HG03108 (cell line): ENCODE results near the gene ZNF423.

Source experiments
- ATAC-seq: cut with Tn5 transposase; IDR thresholded peaks from one replicate; pipeline ENCODE4 v1.9.1; 2021; ENCODE audit warnings: moderate library complexity; ENCODE audit not compliant: unreplicated experiment

The ZNF423 gene

GRCh38 chr16:49502136-49502881, 353.6 kb downstream of the ZNF423 start:
- no peak for ATAC-seq

- no peak for ATAC-seq
These were observed 355.9 kb downstream of the ZNF423 start for GRCh38 chr16:49499869-49500610.

GRCh38 chr16:49499414-49499785, 356.5 kb downstream of the ZNF423 start:
- ATAC-seq: no peak

DNA sequence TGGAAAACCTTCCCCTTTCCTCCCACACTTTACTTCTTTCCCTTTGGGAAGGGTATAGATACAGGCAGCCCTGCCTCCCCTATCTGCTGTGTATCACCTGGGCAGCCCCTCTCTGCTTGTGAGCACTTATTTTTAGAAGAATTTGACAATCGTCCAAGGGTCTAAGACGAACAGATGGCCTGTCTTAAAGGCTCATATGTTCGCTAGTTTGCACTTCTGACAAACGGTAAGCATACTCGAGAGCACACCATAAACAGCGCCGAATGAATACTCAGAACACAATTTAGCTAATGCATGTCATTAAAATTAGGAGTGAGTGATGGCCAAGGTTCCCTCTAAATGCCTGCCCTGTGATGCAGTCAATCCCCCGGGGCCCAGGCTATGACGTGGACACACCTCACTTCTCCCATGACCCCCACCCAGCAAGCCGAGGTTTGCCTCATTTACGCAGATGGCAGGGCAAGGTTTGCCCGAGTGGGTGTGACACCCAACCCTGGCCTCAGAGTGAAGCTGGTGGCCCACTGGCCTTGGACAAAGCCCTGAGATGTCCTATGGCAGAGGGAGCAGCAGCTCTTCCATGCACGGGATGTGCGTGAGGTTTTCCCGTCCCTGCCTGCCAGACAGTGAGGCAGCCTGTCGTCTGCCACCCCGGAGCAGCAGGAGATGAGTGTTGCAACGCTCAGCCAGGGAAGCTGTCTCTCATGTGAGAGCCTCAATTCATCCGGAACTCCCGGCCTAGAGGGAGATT, 357.1 kb downstream of the ZNF423 start:
- no peak for ATAC-seq

DNA sequence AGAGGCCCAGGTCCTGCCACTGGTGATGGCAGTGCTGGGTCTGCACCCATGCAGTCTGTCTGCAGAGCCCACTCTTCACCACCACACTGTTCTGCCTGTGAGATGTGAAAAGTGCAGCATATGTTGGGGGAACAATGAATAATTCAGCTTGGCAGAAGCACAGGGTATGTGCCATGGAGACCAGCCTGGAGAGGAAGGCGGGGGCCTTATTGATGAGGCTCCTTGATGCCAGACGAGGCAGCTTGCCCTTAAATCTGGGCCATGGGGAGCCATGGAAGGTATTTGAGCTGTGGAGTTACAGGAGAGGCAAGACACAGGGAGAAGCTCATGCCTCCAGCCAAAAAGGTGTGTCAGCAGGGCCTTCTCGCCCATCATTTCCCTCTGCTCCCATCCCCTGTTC, 357.6 kb downstream of the ZNF423 start:
- ATAC-seq: no peak

GRCh38 chr16:49497466-49497865, 358.4 kb downstream of the ZNF423 start:
- no peak for ATAC-seq

DNA sequence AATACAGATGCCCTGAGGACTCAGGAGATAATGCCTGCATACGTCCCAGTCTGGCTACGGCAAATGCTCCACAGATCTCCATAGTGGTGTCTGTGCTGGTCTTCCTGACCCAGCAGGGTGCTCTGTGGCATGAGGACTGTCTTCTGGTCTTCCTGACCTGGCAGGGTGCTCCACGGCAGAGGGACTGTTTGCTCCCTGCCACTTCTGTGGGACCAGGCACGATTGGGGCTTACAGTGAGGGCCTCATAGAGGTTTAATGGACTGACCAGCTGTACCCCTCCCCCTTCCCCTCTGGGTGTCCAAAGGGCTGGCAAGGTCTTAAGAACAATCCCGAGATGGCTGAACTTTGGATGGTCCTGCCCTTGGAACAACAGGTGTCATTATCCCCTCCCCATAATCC, 359.3 kb downstream of the ZNF423 start:
- no peak for ATAC-seq

- no peak for ATAC-seq
These were observed 360.1 kb downstream of the ZNF423 start for GRCh38 chr16:49495596-49496355.

- no peak for ATAC-seq
These were observed 360.9 kb downstream of the ZNF423 start for GRCh38 chr16:49494891-49495566.

DNA sequence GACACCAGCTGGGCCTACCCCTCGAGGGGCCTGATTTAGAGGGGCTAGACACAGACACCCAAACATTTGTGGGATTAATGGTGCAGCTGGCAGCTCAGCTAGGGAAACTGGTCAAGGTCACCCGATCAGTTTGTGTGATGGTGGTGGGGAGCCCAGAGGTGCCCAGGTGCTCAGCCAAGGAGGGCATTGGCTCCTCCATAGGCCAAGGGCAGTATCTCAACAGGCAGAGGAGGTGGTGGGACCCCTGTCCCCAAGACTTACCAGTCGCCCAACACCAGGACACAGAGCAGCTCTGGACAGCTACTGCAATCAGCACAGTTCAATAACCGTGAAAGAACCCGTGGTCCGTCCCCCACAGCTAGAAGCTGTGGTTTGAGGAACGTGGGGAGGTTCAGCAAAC, 361.4 kb downstream of the ZNF423 start:
- ATAC-seq: no peak

GRCh38 chr16:49493836-49494235, 362.1 kb downstream of the ZNF423 start:
- ATAC-seq: no peak

- no peak for ATAC-seq
These were observed 362.9 kb downstream of the ZNF423 start for GRCh38 chr16:49492896-49493626.

DNA sequence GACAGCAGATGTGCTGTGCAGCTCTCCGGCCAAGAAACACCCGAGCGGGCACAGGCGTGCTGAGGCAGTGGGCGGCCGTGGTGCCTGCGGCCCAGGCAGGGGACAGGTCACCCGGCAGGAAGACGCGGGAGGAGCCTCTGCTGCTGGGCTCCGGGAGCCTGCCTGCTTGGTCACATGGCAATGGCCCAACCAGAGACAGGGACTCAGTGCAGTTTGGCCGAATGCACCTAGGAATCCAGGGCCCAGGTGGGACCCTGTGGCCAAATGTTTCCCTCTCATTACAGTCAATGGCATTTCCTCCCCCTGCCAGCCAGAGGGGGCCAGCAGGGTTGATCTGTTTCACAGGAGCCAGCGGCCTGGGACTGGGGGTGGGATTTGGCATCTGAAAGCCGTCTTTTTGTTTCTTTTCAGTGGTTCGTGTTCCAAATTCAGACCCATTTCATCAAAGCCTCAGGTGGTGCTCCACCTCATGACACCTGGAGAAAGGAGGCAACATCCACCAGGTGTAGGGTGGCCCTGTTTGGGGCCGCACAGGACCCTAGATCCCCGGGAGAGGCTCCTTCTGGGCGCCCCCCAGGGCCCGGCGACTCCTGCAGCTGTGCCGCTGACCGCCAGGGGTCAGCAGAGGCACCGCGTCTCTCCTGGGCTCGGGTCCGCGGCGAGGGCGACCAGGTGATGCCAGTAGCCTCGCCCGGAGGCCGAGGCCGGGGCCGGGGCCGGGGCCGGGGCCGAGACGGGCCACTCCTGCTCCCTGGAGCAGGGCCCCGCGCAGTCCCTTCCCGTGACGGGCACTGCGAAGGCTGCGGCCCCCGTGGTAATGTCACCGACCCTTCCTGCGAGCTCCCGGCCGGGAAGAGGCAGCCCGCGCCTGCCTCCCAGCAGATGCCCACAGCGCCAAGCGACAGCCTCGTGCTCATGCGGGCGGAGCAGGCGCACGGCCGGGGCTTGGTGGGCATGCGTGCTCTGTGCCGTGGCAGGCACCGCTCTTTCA, 363.8 kb downstream of the ZNF423 start:
- ATAC-seq: no peak

- ATAC-seq: no peak
These were observed 364.7 kb downstream of the ZNF423 start for GRCh38 chr16:49491106-49491670.

- ATAC-seq: no peak
These were observed 365.6 kb downstream of the ZNF423 start for GRCh38 chr16:49490321-49490705.

DNA sequence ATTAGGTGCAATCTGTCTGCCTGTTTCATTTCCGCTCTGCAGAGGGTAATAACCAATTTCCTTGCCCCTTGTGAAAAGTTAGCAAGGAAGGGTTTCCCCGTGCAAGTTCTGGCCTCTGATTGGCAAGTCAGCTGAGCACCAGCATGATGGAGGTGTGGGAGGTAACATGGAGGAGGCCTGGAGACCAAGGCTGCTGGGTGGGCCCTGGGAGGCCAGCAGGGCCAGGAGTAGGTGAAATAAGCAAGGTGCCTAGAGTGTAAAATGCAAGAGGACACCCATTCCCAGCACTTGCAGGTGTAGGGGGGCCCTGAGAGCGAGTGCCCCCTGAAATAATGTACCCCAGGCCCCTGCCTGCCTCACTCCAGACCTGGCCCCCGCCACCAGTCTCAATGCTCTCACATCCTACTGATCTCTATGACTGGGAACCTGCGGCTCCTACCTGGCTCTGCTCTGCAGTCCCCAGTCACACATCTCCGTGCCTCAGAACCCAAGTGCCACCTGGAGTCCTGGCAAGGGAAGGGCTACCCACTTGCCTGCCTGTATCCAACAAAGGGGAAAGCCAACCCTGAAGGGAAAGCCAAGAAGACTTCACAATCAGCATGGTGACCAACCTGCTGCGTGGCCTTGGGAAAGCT, 366.1 kb downstream of the ZNF423 start:
- ATAC-seq: no peak

GRCh38 chr16:49488740-49489525, 367.0 kb downstream of the ZNF423 start:
- no peak for ATAC-seq
